GM21723 (cell line): ENCODE measurements around the gene KCNJ12.
"Not testable (repeated sequence)": the region's sequence is repeated elsewhere in the genome, so short reads cannot be mapped to it uniquely, and the experiment has no call there.

Source experiments
- ATAC-seq: cut with Tn5 transposase; IDR thresholded peaks from one replicate; pipeline ENCODE4 v1.9.1; 2021; ENCODE audit warnings: mild to moderate bottlenecking, moderate library complexity; ENCODE audit not compliant: unreplicated experiment

Gene KCNJ12

GRCh38 chr17:21404956-21405731, 29.0 kb downstream of the KCNJ12 start:
- ATAC-seq: not testable (repeated sequence)

- not testable (repeated sequence) for ATAC-seq
Measured at GRCh38 chr17:21405904-21406400, 29.8 kb downstream of the KCNJ12 start.

- ATAC-seq: not testable (repeated sequence)
Measured at GRCh38 chr17:21406616-21407404, 30.7 kb downstream of the KCNJ12 start.

- ATAC-seq: not testable (repeated sequence)
Measured at GRCh38 chr17:21407752-21408151, 31.6 kb downstream of the KCNJ12 start.

- ATAC-seq: not testable (repeated sequence)
Measured at GRCh38 chr17:21408224-21408623, 32.1 kb downstream of the KCNJ12 start.

GRCh38 chr17:21408766-21409300, 32.7 kb downstream of the KCNJ12 start:
- ATAC-seq: not testable (repeated sequence)

GRCh38 chr17:21409388-21409787, 33.2 kb downstream of the KCNJ12 start:
- not testable (repeated sequence) for ATAC-seq

- ATAC-seq: not testable (repeated sequence)
Measured at GRCh38 chr17:21409971-21410370, 33.8 kb downstream of the KCNJ12 start.

GRCh38 chr17:21410371-21410770, 34.2 kb downstream of the KCNJ12 start:
- not testable (repeated sequence) for ATAC-seq

- ATAC-seq: not testable (repeated sequence)
Measured at GRCh38 chr17:21410906-21411678, 34.9 kb downstream of the KCNJ12 start.

GRCh38 chr17:21411679-21412205, 35.6 kb downstream of the KCNJ12 start:
- not testable (repeated sequence) for ATAC-seq

- not testable (repeated sequence) for ATAC-seq
Measured at GRCh38 chr17:21412207-21412681, 36.1 kb downstream of the KCNJ12 start.

GRCh38 chr17:21413570-21414279, 37.6 kb downstream of the KCNJ12 start:
- not testable (repeated sequence) for ATAC-seq

GRCh38 chr17:21414616-21415015, 38.5 kb downstream of the KCNJ12 start:
- not testable (repeated sequence) for ATAC-seq

GRCh38 chr17:21415166-21415990, 39.2 kb downstream of the KCNJ12 start:
- ATAC-seq: not testable (repeated sequence)

- ATAC-seq: not testable (repeated sequence)
Measured at GRCh38 chr17:21416471-21416981, 40.4 kb downstream of the KCNJ12 start.

GRCh38 chr17:21417349-21417748, 41.2 kb downstream of the KCNJ12 start:
- ATAC-seq: not testable (repeated sequence)

- no peak for ATAC-seq
Measured at GRCh38 chr17:21417921-21418320, 41.8 kb downstream of the KCNJ12 start.
